ENCODE data around the gene LCOR. TPM values are rescaled to one million over a fixed set of nuclear protein-coding genes. Genes with fewer than 3 reads are reported as not detected.

Gene LCOR
- total RNA-seq, 1 experiment from 2014 or later = 42.1 TPM

GRCh38 chr10:96803288-96803664 lies 28.8 kb upstream of the LCOR start:
- Histone ChIP-seq H2BK12ac (ENCODE audit: insufficient read length, low read depth, low read length) (no peak overlapping the region), H2AFZ (ENCODE audit: low read length) (no peak overlapping the region), H3K79me2 (ENCODE audit: insufficient read depth, low read length) (no peaks in the 10 kb centered on the region), H2BK20ac (ENCODE audit: low read depth, low read length, poor library complexity, severe bottlenecking) (no peak overlapping the region), H3K4me2 (ENCODE audit: insufficient read depth, insufficient read length, low read length) (no peak overlapping the region), H3K18ac (ENCODE audit: insufficient read length, low read depth, low read length) (no peak overlapping the region), H2AK5ac (ENCODE audit: insufficient read length, low read length) (no peak overlapping the region), H3K4ac (ENCODE audit: low read depth, low read length) (no peak overlapping the region), H4K8ac (replicated peaks; ENCODE audit: insufficient read length, low read depth, low read length) (no peak overlapping the region), H3K14ac (ENCODE audit: insufficient read depth, low read length) (no peak overlapping the region), H2BK15ac (ENCODE audit: low read depth, low read length) (no peak overlapping the region), H3K27ac (ENCODE audit: insufficient read length, low read depth, low read length) (no peak overlapping the region), H4K5ac (ENCODE audit: insufficient read length, low read depth, low read length) (no peak overlapping the region), H3K9me3 (ENCODE audit: control insufficient read depth, low read depth, low read length) (peaks cover 7% of the 10 kb centered on the region), H3K27me3 (ENCODE audit: insufficient read depth, low read length) (no peaks in the 10 kb centered on the region), H3K9ac (ENCODE audit: extremely low read depth, insufficient read length, low read length) (no peak overlapping the region), H3K23ac (ENCODE audit: insufficient read length, low read depth, low read length) (no peak overlapping the region), H2BK5ac (ENCODE audit: insufficient read length, low read length) (no peak overlapping the region), H3K79me1 (ENCODE audit: insufficient read depth, low read depth, low read length, poor library complexity, severe bottlenecking) (no peaks in the 10 kb centered on the region), H4K91ac (ENCODE audit: insufficient read length, low read depth, low read length) (no peak overlapping the region), H3K23me2 (ENCODE audit: insufficient read length, low read depth, low read length, poor library complexity, severe bottlenecking) (no peaks in the 10 kb centered on the region), H4K20me1 (ENCODE audit: control insufficient read depth, insufficient read depth, insufficient read length) (no peaks in the 10 kb centered on the region), H3T11ph (ENCODE audit: low read length) (no peak overlapping the region), H3K4me1 (ENCODE audit: insufficient read depth, low read length) (no peaks in the 10 kb centered on the region), H2BK120ac (ENCODE audit: low read depth, low read length, poor library complexity, severe bottlenecking) (no peak overlapping the region), H3K56ac (ENCODE audit: insufficient read length, low read depth, low read length) (no peak overlapping the region)
- Mint-ChIP-seq H3K4me3 (no peak overlapping the region), H3K27me3 (ENCODE audit: low read depth) (no peaks in the 10 kb centered on the region), H3K9me3 (peaks cover 9 to 12% of the 10 kb centered on the region in 2 experiments), H3K36me3 (ENCODE audit: insufficient read depth in 1 of 3, low read depth in 3 of 3) (peaks cover 3 to 8% (median 4%) of the 10 kb centered on the region in 3 experiments; a peak in 4 of 7 replicates), H3K27ac (no peak overlapping the region), H3K4me1 (no peaks in the 10 kb centered on the region)
- WGBS (ENCODE audit: extremely low coverage, insufficient read length, low lambda C conversion rate) = no CpG with 5 or more reads among the region's 2 CpGs
- no peak for TF ChIP-seq CTCF (conservative IDR thresholded peaks at IDR 0.05)
- no peak for DNase-seq

Data from H9 (cell line).